HEK293T (cell line): Measurements from ENCODE around the gene PRKAG1.

Source experiments
- CTCF ChIA-PET: fragments of 350-600 bp; formaldehyde crosslinking; extraction: SDS; loops from one replicate; lab custom pipeline; 2021; ENCODE audit warnings: antibody characterized with exemption, inconsistent platforms; lab: Yijun Ruan, JAX
- POLR2A ChIA-PET: fragments of 350-600 bp; formaldehyde crosslinking; extraction: SDS; loops from one replicate; lab custom pipeline; 2020; ENCODE audit warnings: antibody characterized with exemption, inconsistent platforms; lab: Yijun Ruan, JAX
- DNase-seq: peaks from one replicate; pipeline ENCODE4 v3.0.0; 2012; ENCODE audit warnings: mixed read lengths; ENCODE audit errors: extremely low spot score
- ARNT ChIP-seq: fragments of 450-650 bp; IDR thresholded peaks from 2 replicates; pipeline ENCODE4 v1.6.1; 2017; ENCODE audit warnings: mild to moderate bottlenecking
- BHLHE40 ChIP-seq: fragments of 450-650 bp; IDR thresholded peaks from 2 replicates; pipeline ENCODE4 v1.6.1; 2016; ENCODE audit warnings: mild to moderate bottlenecking, moderate library complexity, borderline replicate concordance
- CTBP1 ChIP-seq: fragments of 450-650 bp; IDR thresholded peaks from 2 replicates; pipeline ENCODE4 v1.6.1; 2016; ENCODE audit warnings: borderline replicate concordance
- ELF4 ChIP-seq: fragments of 450-650 bp; IDR thresholded peaks from 2 replicates; pipeline ENCODE4 v1.6.1; 2017; ENCODE audit warnings: antibody characterized with exemption
- FOXA1 ChIP-seq: fragments of 450-650 bp; IDR thresholded peaks from 2 replicates; pipeline ENCODE4 v1.6.1; 2016; ENCODE audit warnings: mild to moderate bottlenecking
- FOXK2 ChIP-seq: fragments of 450-650 bp; IDR thresholded peaks from 2 replicates; pipeline ENCODE4 v1.6.1; 2016; ENCODE audit warnings: mild to moderate bottlenecking
- FOXM1 ChIP-seq: fragments of 450-650 bp; IDR thresholded peaks from 2 replicates; pipeline ENCODE4 v1.6.1; 2017; ENCODE audit warnings: mild to moderate bottlenecking, borderline replicate concordance
- HDGF ChIP-seq: fragments of 450-650 bp; IDR thresholded peaks from 2 replicates; pipeline ENCODE4 v1.6.1; 2017; ENCODE audit warnings: antibody characterized with exemption, borderline replicate concordance
- L3MBTL2 ChIP-seq: fragments of 450-650 bp; conservative IDR thresholded peaks from 2 replicates; pipeline ENCODE4 v1.6.1; 2016; ENCODE audit warnings: mild to moderate bottlenecking
- LEF1 ChIP-seq: fragments of 450-650 bp; IDR thresholded peaks from 2 replicates; pipeline ENCODE4 v1.6.1; 2017; ENCODE audit warnings: mild to moderate bottlenecking, borderline replicate concordance
- NFRKB ChIP-seq: fragments of 450-650 bp; IDR thresholded peaks from 2 replicates; pipeline ENCODE4 v1.6.1; 2016; ENCODE audit warnings: mild to moderate bottlenecking, moderate library complexity
- PKNOX1 ChIP-seq: fragments of 450-650 bp; IDR thresholded peaks from 2 replicates; pipeline ENCODE4 v1.6.1; 2016
- SP1 ChIP-seq: fragments of 450-650 bp; IDR thresholded peaks from 2 replicates; pipeline ENCODE4 v1.6.1; 2017
- SUZ12 ChIP-seq: fragments of 450-650 bp; IDR thresholded peaks from 2 replicates; pipeline ENCODE4 v1.6.1; 2016; ENCODE audit warnings: mild to moderate bottlenecking
- TARDBP ChIP-seq: fragments of 450-650 bp; IDR thresholded peaks from 2 replicates; pipeline ENCODE4 v1.6.1; 2016
- ZNF384 ChIP-seq: fragments of 450-650 bp; IDR thresholded peaks from 2 replicates; pipeline ENCODE4 v1.6.1; 2016

Gene PRKAG1

DNA sequence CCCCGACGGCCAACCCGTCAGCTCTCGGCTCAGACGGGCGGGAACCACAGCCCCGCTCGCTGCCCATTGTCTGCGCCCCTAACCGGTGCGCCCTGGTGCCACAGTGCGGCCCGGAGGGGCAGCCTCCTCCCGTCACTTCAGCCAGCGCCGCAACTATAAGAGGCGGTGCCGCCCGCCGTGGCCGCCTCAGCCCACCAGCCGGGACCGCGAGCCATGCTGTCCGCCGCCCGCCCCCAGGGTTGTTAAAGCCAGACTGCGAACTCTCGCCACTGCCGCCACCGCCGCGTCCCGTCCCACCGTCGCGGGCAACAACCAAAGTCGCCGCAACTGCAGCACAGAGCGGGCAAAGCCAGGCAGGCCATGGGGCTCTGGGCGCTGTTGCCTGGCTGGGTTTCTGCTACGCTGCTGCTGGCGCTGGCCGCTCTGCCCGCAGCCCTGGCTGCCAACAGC, 40.3 kb downstream of the PRKAG1 start, which contains the start of gene WNT1:
Gene WNT1 (plus strand): TSS at position 32 of the 450 bp plus-strand sequence. CDS start 329 bp downstream, at position 361.
- ChIA-PET POLR2A (no interaction called here), CTCF (interaction anchor here (0.9 to 5.0 kb wide), 3 partner anchors 9 to 55 kb away, joined by 3 to 49 read pairs (median 7); no protein-coding TSS in a partner anchor)
- no peak for DNase-seq
- TF ChIP-seq HDGF (no peak), ELF4 (no peak), L3MBTL2 (no peak), FOXM1 (no peak), TARDBP (no peak), ARNT (no peak), LEF1 (no peak), BHLHE40 (no peak), ZNF384 (no peak), FOXA1 (no peak), FOXK2 (no peak), CTBP1 (no peak), NFRKB (no peak), PKNOX1 (no peak), SP1 (no peak), SUZ12 (no peak)

GRCh38 chr12:48977290-48978281, 41.0 kb downstream of the PRKAG1 start:
- POLR2A ChIA-PET = interaction anchor here (0.6 kb wide), 1 partner anchor 20 kb away, joined by 3 read pairs; the partner anchor contains the start of gene ARF3
- TF ChIP-seq ZNF384 = no peak
- no peak for TF ChIP-seq L3MBTL2
- no peak for TF ChIP-seq BHLHE40
- no peak for TF ChIP-seq ELF4
- no peak for TF ChIP-seq CTBP1
- TF ChIP-seq FOXM1 = no peak
- TF ChIP-seq TARDBP = no peak
- TF ChIP-seq FOXK2 = no peak
- TF ChIP-seq FOXA1 = no peak
- no peak for TF ChIP-seq NFRKB
- DNase-seq = peak; percentile 57
- CTCF ChIA-PET = interaction anchor here (0.6 to 5.0 kb wide), 6 partner anchors 9 to 394 kb away, joined by 3 to 49 read pairs (median 4); partner anchors contain the start of gene FKBP11

- CTCF ChIA-PET = interaction anchor here (0.7 to 1.9 kb wide), 2 partner anchors 14 to 17 kb away, joined by 3 to 8 read pairs; partner anchors contain the start of gene ARF3
- TF ChIP-seq FOXA1 (no peak), FOXM1 (no peak), SP1 (no peak), ARNT (no peak), BHLHE40 (no peak), NFRKB (no peak), FOXK2 (no peak), SUZ12 (no peak), ZNF384 (no peak), LEF1 (no peak), ELF4 (no peak)
- no peak for DNase-seq
- POLR2A ChIA-PET = no interaction called here
Observed at GRCh38 chr12:48973941-48974673, 44.5 kb downstream of the PRKAG1 start.

DNA sequence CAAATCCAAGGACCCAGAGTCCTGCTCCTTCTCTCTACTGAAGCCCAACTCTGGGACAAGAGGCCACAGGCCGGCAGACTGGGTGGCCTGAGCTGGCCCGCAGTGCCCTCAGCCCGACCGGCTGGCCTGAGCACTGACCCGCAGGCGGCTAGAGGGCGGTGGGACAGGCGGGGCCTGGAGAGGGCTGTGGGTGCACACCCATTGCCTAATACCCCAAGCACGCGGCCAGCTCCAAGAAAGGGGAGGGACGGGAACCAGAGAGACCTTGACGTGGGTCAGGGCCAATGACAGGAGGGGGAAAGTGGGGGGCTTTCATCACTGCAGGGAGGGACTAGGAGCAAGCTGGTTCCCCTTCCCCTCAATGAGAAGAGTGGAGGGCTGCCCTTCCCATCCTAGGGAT, 45.0 kb downstream of the PRKAG1 start:
- POLR2A ChIA-PET = no interaction called here
- CTCF ChIA-PET = interaction anchor here (0.7 to 1.9 kb wide), 2 partner anchors 14 to 16 kb away, joined by 3 to 8 read pairs; partner anchors contain the start of gene ARF3

DNA sequence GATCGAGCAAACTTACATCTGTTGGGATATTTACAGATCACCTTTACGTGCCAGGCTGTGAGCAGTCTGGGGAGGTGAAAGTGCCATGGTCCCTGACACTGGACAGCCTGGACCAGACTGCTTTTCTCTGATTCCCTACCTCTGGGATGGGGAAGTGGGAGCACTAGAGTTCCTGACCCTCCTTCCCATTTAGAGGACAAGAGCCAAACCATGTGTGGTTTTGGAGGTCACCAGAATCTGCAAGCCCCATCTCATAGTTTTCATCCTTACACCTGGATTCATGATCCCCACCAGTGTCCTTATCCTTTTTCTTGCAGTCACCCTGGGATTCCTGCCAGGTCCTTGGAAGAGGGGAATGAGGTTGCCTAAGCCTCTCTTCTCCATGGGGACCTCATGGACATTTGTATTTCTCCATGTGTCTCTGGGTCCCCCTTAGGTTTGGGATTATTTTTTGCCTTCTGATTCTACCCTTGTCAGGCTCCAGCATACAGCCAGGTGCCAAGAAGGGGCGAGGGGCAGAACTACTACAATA, 45.6 kb downstream of the PRKAG1 start:
- TF ChIP-seq CTBP1 (no peak), BHLHE40 (no peak), ARNT (no peak)
- CTCF ChIA-PET = interaction anchor here (1.0 to 5.7 kb wide), 3 partner anchors 15 to 120 kb away, joined by 3 to 26 read pairs (median 8); no protein-coding TSS in a partner anchor
- no peak for DNase-seq
- POLR2A ChIA-PET = no interaction called here

More for the DNA sequence above, 45.0 kb downstream of the PRKAG1 start:
- no peak for TF ChIP-seq FOXK2
- TF ChIP-seq SP1 = no peak
- no peak for TF ChIP-seq L3MBTL2
- no peak for TF ChIP-seq NFRKB
- no peak for TF ChIP-seq ELF4
- TF ChIP-seq PKNOX1 = no peak
- TF ChIP-seq FOXM1 = no peak
- TF ChIP-seq CTBP1 = no peak
- no peak for TF ChIP-seq TARDBP
- no peak for DNase-seq
